Measurements from ENCODE around the gene ZC3H14.

Gene ZC3H14

DNA sequence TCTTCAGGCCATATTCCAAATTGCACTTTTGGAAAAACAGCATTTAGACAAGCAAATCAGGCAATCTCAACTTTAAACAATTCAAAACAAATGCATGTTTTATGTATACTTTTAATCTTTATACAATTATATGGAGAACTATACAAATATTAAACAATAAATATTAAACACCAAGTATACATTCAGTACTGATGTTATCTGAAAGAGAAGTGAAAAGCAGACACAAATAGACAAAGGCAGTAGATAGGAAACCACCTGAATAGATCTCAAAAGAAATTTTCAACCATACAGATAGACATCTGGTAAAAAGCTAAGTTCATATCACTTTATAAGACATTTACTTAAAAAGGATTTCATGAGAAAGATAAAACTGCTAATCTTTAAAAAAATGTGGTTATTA is 65.2 kb downstream of the ZC3H14 start:
- TF ChIP-seq, protein P1, sequence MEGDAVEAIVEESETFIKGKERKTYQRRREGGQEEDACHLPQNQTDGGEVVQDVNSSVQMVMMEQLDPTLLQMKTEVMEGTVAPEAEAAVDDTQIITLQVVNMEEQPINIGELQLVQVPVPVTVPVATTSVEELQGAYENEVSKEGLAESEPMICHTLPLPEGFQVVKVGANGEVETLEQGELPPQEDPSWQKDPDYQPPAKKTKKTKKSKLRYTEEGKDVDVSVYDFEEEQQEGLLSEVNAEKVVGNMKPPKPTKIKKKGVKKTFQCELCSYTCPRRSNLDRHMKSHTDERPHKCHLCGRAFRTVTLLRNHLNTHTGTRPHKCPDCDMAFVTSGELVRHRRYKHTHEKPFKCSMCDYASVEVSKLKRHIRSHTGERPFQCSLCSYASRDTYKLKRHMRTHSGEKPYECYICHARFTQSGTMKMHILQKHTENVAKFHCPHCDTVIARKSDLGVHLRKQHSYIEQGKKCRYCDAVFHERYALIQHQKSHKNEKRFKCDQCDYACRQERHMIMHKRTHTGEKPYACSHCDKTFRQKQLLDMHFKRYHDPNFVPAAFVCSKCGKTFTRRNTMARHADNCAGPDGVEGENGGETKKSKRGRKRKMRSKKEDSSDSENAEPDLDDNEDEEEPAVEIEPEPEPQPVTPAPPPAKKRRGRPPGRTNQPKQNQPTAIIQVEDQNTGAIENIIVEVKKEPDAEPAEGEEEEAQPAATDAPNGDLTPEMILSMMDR (IDR thresholded peaks at IDR 0.05; ENCODE audit: low read depth, low read length): no peak
- no peak overlapping the region for H3K4me3 ChIP-seq (ENCODE audit: low read depth, low read length)
- H3K27me3 ChIP-seq: no peaks in the 10 kb centered on the region
- H3K36me3 ChIP-seq: peaks cover 78% of the 10 kb centered on the region
- no peaks in the 10 kb centered on the region for H3K9me3 ChIP-seq
- H3K4me1 ChIP-seq: no peaks in the 10 kb centered on the region
- DNase-seq: no peak

- peaks cover 78% of the 10 kb centered on the region for H3K36me3 ChIP-seq
- no peak overlapping the region for H3K4me3 ChIP-seq (ENCODE audit: low read depth, low read length)
- H3K9me3 ChIP-seq: no peaks in the 10 kb centered on the region
- H3K27me3 ChIP-seq: no peaks in the 10 kb centered on the region
- H3K4me1 ChIP-seq: no peaks in the 10 kb centered on the region
- DNase-seq: no peak
- TF ChIP-seq, protein P1 (IDR thresholded peaks at IDR 0.05; ENCODE audit: low read depth, low read length): no peak
Measured at GRCh38 chr14:88628462-88628861, 65.6 kb downstream of the ZC3H14 start.

- Histone ChIP-seq H3K36me3 (peaks cover 77% of the 10 kb centered on the region), H3K27me3 (no peaks in the 10 kb centered on the region), H3K4me3 (ENCODE audit: low read depth, low read length) (no peak overlapping the region), H3K9me3 (no peaks in the 10 kb centered on the region), H3K4me1 (no peaks in the 10 kb centered on the region)
- TF ChIP-seq, protein P1 (IDR thresholded peaks at IDR 0.05; ENCODE audit: low read depth, low read length): no peak
- DNase-seq: no peak
Measured at GRCh38 chr14:88630565-88630964, 67.7 kb downstream of the ZC3H14 start.

DNA sequence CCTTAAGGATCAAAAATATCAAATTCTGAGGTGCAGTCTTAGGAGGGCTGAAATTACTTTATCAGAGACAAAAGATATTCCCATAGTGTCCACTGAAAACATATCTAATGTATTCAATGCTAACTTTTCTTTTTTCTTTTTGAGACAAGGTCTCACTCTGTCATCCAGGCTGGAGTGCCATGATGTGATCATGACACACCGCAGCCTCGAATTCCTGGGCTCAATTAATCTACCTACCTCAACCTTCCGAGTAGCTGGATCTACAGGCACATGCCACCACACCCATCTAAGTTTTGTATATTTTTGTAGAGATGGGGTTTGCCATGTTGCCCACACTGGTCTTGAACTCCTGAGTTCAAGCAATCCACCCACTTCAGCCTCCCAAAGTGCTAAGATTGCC is 68.3 kb downstream of the ZC3H14 start:
- Histone ChIP-seq H3K27me3 (no peaks in the 10 kb centered on the region), H3K36me3 (peaks cover 77% of the 10 kb centered on the region), H3K9me3 (no peaks in the 10 kb centered on the region), H3K4me3 (ENCODE audit: low read depth, low read length) (no peak overlapping the region), H3K4me1 (no peaks in the 10 kb centered on the region)
- TF ChIP-seq, protein P1 (IDR thresholded peaks at IDR 0.05; ENCODE audit: low read depth, low read length): no peak
- no peak for DNase-seq

GRCh38 chr14:88632512-88632911 is 69.7 kb downstream of the ZC3H14 start:
- no peaks in the 10 kb centered on the region for H3K4me1 ChIP-seq

GRCh38 chr14:88639221-88639620 is 76.4 kb downstream of the ZC3H14 start:
- H3K4me3 ChIP-seq (ENCODE audit: low read depth, low read length): no peak overlapping the region
- H3K9me3 ChIP-seq: no peaks in the 10 kb centered on the region
- peaks cover 99% of the 10 kb centered on the region for H3K36me3 ChIP-seq
- no peak for DNase-seq
- H3K27me3 ChIP-seq: no peaks in the 10 kb centered on the region
- TF ChIP-seq, protein P1 (IDR thresholded peaks at IDR 0.05; ENCODE audit: low read depth, low read length): no peak
- no peaks in the 10 kb centered on the region for H3K4me1 ChIP-seq

More at GRCh38 chr14:88632512-88632911, 69.7 kb downstream of the ZC3H14 start:
- Histone ChIP-seq H3K36me3 (peaks cover 77% of the 10 kb centered on the region), H3K4me3 (ENCODE audit: low read depth, low read length) (no peak overlapping the region), H3K27me3 (no peaks in the 10 kb centered on the region), H3K9me3 (no peaks in the 10 kb centered on the region)
- TF ChIP-seq, protein P1 (IDR thresholded peaks at IDR 0.05; ENCODE audit: low read depth, low read length): no peak
- no peak for DNase-seq
